Stimulated activated CD4-positive, alpha-beta T cell treated with anti-CD3 and anti-CD28 coated beads, Interleukin-2, amount 100 ng/mL, for 4 hours (primary cell): ENCODE measurements around the gene FN1.

Source experiments
- DNase-seq: peaks from one replicate; pipeline ENCODE4 v3.0.0-alpha.2; 2020; ENCODE audit warnings: low read depth

Gene FN1

GRCh38 chr2:215332872-215333595, 102.8 kb downstream of the FN1 start:
- DNase-seq, result no peak

GRCh38 chr2:215328066-215328465, 107.8 kb downstream of the FN1 start:
- no peak for DNase-seq

GRCh38 chr2:215324811-215325210, 111.1 kb downstream of the FN1 start:
- no peak for DNase-seq

GRCh38 chr2:215320679-215321078, 115.2 kb downstream of the FN1 start:
- no peak for DNase-seq

GRCh38 chr2:215320102-215320501, 115.8 kb downstream of the FN1 start:
- DNase-seq, result no peak

GRCh38 chr2:215319500-215319899, 116.4 kb downstream of the FN1 start:
- no peak for DNase-seq

- DNase-seq, result no peak
These were observed 119.5 kb downstream of the FN1 start for GRCh38 chr2:215316336-215316735.

GRCh38 chr2:215315301-215315700, 120.6 kb downstream of the FN1 start:
- no peak for DNase-seq

- no peak for DNase-seq
These were observed 121.0 kb downstream of the FN1 start for GRCh38 chr2:215314896-215315295.

GRCh38 chr2:215313255-215313613, 122.6 kb downstream of the FN1 start:
- no peak for DNase-seq

- DNase-seq, result peak; percentile 87
These were observed 124.1 kb downstream of the FN1 start, which contains the start of gene ATIC for GRCh38 chr2:215311625-215312396. ATIC (plus strand) TSS chr2:215312059; CDS start chr2:215312143, 84 bp downstream.

GRCh38 chr2:215311259-215311624, 124.6 kb downstream of the FN1 start:
- peak; percentile 8 for DNase-seq
